COLO829 (cell line): ENCODE measurements around the gene C7.

Experiments used
- DNase-seq: peaks from one replicate; pipeline ENCODE4 v3.0.0; 2012; ENCODE audit warnings: low spot score

C7 gene

GRCh38 chr5:40916226-40916625 lies 6.9 kb downstream of the C7 start:
- no peak for DNase-seq

- no peak for DNase-seq
Measured at GRCh38 chr5:40928886-40929448, 19.7 kb downstream of the C7 start.

GRCh38 chr5:40932766-40933165 lies 23.5 kb downstream of the C7 start:
- no peak for DNase-seq

GRCh38 chr5:40937075-40937474 lies 27.8 kb downstream of the C7 start:
- DNase-seq: no peak

GRCh38 chr5:40939753-40940152 lies 30.5 kb downstream of the C7 start:
- no peak for DNase-seq

GRCh38 chr5:40945111-40945510 lies 35.8 kb downstream of the C7 start:
- DNase-seq: no peak

- no peak for DNase-seq
Measured at GRCh38 chr5:40955313-40955712, 46.0 kb downstream of the C7 start.

GRCh38 chr5:40957048-40957447 lies 47.8 kb downstream of the C7 start:
- no peak for DNase-seq

- peak; percentile 79 for DNase-seq
Measured at GRCh38 chr5:40958811-40959210, 49.5 kb downstream of the C7 start.

- no peak for DNase-seq
Measured at GRCh38 chr5:40960037-40960436, 50.7 kb downstream of the C7 start.

GRCh38 chr5:40962207-40962955 lies 53.1 kb downstream of the C7 start:
- no peak for DNase-seq

- DNase-seq: no peak
Measured at GRCh38 chr5:40972434-40972833, 63.1 kb downstream of the C7 start.

GRCh38 chr5:40973364-40974004 lies 64.2 kb downstream of the C7 start:
- no peak for DNase-seq

- no peak for DNase-seq
Measured at GRCh38 chr5:40976041-40976440, 66.7 kb downstream of the C7 start.

- no peak for DNase-seq
Measured at GRCh38 chr5:40976836-40977235, 67.5 kb downstream of the C7 start.

GRCh38 chr5:40981420-40981819 lies 72.1 kb downstream of the C7 start:
- DNase-seq: no peak

- no peak for DNase-seq
Measured at GRCh38 chr5:40983781-40984180, 74.5 kb downstream of the C7 start.

- no peak for DNase-seq
Measured at GRCh38 chr5:40984884-40985283, 75.6 kb downstream of the C7 start.

GRCh38 chr5:40985501-40985900 lies 76.2 kb downstream of the C7 start:
- DNase-seq: no peak

GRCh38 chr5:40986666-40987065 lies 77.4 kb downstream of the C7 start:
- DNase-seq: no peak

GRCh38 chr5:40987349-40987748 lies 78.1 kb downstream of the C7 start:
- DNase-seq: no peak

GRCh38 chr5:40988746-40989510 lies 79.6 kb downstream of the C7 start:
- DNase-seq: no peak
